Measurements from ENCODE around the gene VPS16. TPM values are rescaled to one million over a fixed set of nuclear protein-coding genes. Genes with fewer than 3 reads are reported as not detected.
"Not testable (repeated sequence)": the region's sequence is repeated elsewhere in the genome, so short reads cannot be mapped to it uniquely, and the experiment has no call there.

Gene VPS16
- total RNA-seq, 2 experiments from 2014 or later = 32.6 to 39.0 TPM

DNA sequence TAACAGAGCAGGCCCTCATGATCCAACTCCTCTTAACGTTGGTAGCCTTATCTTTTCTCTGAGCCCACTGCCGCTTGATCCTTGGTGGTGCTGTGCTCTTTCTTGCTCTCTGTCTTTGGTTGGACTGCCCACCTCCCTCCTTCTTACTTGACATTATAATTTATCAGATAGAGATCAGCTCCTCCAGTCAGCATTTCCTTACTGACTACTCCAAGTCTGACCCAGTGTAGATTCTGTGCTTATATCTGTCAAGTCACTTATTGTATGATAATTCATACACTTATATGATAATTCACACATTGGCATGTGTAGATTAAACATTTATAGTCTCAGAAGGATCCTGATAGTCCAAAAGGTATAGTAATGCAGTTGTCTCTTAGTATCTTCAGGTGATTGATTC is 50.8 kb downstream of the VPS16 start:
- intact Hi-C loops (cut with micrococcal nuclease; ENCODE audit: unreplicated experiment) = no loop called here
- no peak for TF ChIP-seq EZH2phosphoT487 (IDR thresholded peaks at IDR 0.05; ENCODE audit: borderline replicate concordance, low read depth, low read length)
- H3K4me1 ChIP-seq (ENCODE audit: insufficient read depth, low read length, poor library complexity, severe bottlenecking) = no peaks in the 10 kb centered on the region
- H3K9me2 ChIP-seq (ENCODE audit: insufficient read depth, low read length) = no peaks in the 10 kb centered on the region
- H3K4me2 ChIP-seq (ENCODE audit: low read length) = no peak overlapping the region
- no peak for DNase-seq (ENCODE audit: low spot score)
- H2AFZ ChIP-seq (ENCODE audit: low read length) = no peak overlapping the region
- peaks cover 39% of the 10 kb centered on the region for H3K36me3 ChIP-seq (ENCODE audit: insufficient read depth, low read length)
- H3K4me3 ChIP-seq (ENCODE audit: low read depth, low read length, poor library complexity, severe bottlenecking) = no peak overlapping the region
- H3K9me3 ChIP-seq (ENCODE audit: low read length) = peaks cover 12% of the 10 kb centered on the region; the same call in 1 of the 2 replicates
- peaks cover 90% of the 10 kb centered on the region for H3K79me2 ChIP-seq (ENCODE audit: insufficient read depth, low read depth, low read length)
- 0 out of 2 replicates have a peak, but pooled peaks cover 10% of the 10 kb centered on the region for H4K20me1 ChIP-seq (ENCODE audit: insufficient read depth, low read length)
- CTCF ChIA-PET (ENCODE audit: unreplicated experiment) = no interaction called here
- H3K27ac ChIP-seq (ENCODE audit: low read depth, low read length, poor library complexity, severe bottlenecking) = no peak overlapping the region
- POLR2A ChIA-PET = no interaction called here
- BruUV-seq (replicated peaks) = no TSS peak

DNA sequence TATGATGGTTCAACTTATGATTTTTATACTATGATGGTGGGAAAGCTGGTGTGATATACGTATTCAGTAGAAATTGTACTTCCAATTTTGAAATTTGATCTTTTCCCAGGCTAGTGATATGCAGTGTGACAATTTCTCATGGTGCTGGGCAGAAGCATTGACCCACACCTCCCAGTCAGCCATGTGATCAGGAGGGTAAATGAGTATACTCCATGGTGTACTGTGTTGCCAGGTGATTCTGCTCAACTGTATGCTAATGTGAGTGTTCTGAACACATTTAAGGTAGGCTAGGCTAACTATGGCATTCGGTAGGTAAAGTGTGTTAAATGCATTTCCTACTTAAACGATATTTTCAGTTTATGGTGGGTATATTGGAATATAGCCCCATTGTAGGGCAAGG is 51.8 kb downstream of the VPS16 start:
- TF ChIP-seq EZH2phosphoT487 (IDR thresholded peaks at IDR 0.05; ENCODE audit: borderline replicate concordance, low read depth, low read length) = no peak
- TF ChIP-seq, protein P1, sequence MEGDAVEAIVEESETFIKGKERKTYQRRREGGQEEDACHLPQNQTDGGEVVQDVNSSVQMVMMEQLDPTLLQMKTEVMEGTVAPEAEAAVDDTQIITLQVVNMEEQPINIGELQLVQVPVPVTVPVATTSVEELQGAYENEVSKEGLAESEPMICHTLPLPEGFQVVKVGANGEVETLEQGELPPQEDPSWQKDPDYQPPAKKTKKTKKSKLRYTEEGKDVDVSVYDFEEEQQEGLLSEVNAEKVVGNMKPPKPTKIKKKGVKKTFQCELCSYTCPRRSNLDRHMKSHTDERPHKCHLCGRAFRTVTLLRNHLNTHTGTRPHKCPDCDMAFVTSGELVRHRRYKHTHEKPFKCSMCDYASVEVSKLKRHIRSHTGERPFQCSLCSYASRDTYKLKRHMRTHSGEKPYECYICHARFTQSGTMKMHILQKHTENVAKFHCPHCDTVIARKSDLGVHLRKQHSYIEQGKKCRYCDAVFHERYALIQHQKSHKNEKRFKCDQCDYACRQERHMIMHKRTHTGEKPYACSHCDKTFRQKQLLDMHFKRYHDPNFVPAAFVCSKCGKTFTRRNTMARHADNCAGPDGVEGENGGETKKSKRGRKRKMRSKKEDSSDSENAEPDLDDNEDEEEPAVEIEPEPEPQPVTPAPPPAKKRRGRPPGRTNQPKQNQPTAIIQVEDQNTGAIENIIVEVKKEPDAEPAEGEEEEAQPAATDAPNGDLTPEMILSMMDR (conservative IDR thresholded peaks at IDR 0.05; ENCODE audit: low read length) = no peak
- no peak overlapping the region for H3K4me3 ChIP-seq (ENCODE audit: low read depth, low read length, poor library complexity, severe bottlenecking)
- no peaks in the 10 kb centered on the region for H3K4me1 ChIP-seq (ENCODE audit: insufficient read depth, low read length, poor library complexity, severe bottlenecking)
- no peak overlapping the region for H2AFZ ChIP-seq (ENCODE audit: low read length)
- H3K9me2 ChIP-seq (ENCODE audit: insufficient read depth, low read length) = no peaks in the 10 kb centered on the region
- no peak for DNase-seq (ENCODE audit: low spot score)
- no peak overlapping the region for H3K4me2 ChIP-seq (ENCODE audit: low read length)
- peaks cover 12% of the 10 kb centered on the region; the same call in 1 of the 2 replicates for H3K9me3 ChIP-seq (ENCODE audit: low read length)
- intact Hi-C loops (cut with micrococcal nuclease; ENCODE audit: unreplicated experiment) = no loop called here
- peaks cover 40% of the 10 kb centered on the region for H3K36me3 ChIP-seq (ENCODE audit: insufficient read depth, low read length)
- peaks cover 87% of the 10 kb centered on the region for H3K79me2 ChIP-seq (ENCODE audit: insufficient read depth, low read depth, low read length)
- H4K20me1 ChIP-seq (ENCODE audit: insufficient read depth, low read length) = 0 out of 2 replicates have a peak, but pooled peaks cover 10% of the 10 kb centered on the region
- ChIA-PET POLR2A (no interaction called here), CTCF (ENCODE audit: unreplicated experiment) (no interaction called here)
- no peak overlapping the region for H3K27ac ChIP-seq (ENCODE audit: low read depth, low read length, poor library complexity, severe bottlenecking)
- BruUV-seq (replicated peaks) = no TSS peak

DNA sequence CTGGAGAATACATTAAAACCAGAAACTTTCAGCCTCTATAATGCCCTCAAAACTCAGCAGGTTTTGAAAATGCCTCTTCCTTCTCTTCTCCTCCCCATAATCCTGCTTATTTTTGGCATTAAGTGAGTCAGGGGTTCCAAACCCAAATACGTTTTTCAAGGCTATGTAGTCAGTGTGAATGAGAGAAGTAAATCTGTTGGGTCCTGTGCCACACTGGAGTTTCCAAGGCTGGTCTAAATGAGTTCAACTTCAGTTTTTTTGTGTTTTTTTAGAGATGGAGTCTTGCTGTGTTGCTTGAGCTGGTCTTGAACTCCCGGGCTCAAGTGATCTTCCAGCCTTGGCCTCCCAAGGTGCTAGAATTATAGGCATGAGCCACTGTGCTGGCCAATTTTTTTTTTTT is 53.7 kb downstream of the VPS16 start:
- Histone ChIP-seq H3K4me3 (ENCODE audit: low read depth, low read length, poor library complexity, severe bottlenecking) (no peak overlapping the region), H3K9me3 (ENCODE audit: low read length) (peaks cover 12% of the 10 kb centered on the region; the same call in 1 of the 2 replicates), H3K79me2 (ENCODE audit: insufficient read depth, low read depth, low read length) (peaks cover 85% of the 10 kb centered on the region), H2AFZ (ENCODE audit: low read length) (no peak overlapping the region), H3K9me2 (ENCODE audit: insufficient read depth, low read length) (no peaks in the 10 kb centered on the region), H3K36me3 (ENCODE audit: insufficient read depth, low read length) (peaks cover 40% of the 10 kb centered on the region), H3K4me2 (ENCODE audit: low read length) (no peak overlapping the region), H3K27ac (ENCODE audit: low read depth, low read length, poor library complexity, severe bottlenecking) (no peak overlapping the region), H4K20me1 (ENCODE audit: insufficient read depth, low read length) (0 out of 2 replicates have a peak, but pooled peaks cover 7% of the 10 kb centered on the region), H3K4me1 (ENCODE audit: insufficient read depth, low read length, poor library complexity, severe bottlenecking) (peaks cover 6% of the 10 kb centered on the region)
- DNase-seq (ENCODE audit: low spot score) = no peak
- intact Hi-C loops (cut with micrococcal nuclease; ENCODE audit: unreplicated experiment) = no loop called here
- TF ChIP-seq, protein P1 (conservative IDR thresholded peaks at IDR 0.05; ENCODE audit: low read length) = no peak
- TF ChIP-seq EZH2phosphoT487 (IDR thresholded peaks at IDR 0.05; ENCODE audit: borderline replicate concordance, low read depth, low read length) = no peak
- BruUV-seq (replicated peaks) = no TSS peak
- ChIA-PET CTCF (ENCODE audit: unreplicated experiment) (no interaction called here), POLR2A (no interaction called here)

DNA sequence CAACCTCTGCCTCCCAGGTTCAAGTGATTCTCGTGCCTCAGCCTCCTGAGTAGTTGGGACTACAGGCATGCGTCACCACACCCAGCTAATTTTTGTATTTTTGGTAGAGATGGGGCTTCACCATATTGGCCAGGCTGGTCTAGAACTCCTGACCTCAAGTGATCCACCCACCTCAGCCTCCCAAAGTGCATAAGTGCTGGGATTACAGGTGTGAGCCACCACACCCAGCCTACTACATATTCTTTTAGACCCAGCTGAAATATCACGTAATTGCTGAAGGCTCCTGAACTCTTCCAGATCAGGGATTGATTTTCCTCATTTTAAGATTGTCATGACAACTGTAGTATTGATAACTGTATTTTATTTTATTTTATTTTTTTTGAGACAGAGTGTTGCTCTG is 54.6 kb downstream of the VPS16 start:
- not testable (repeated sequence) for H3K27ac ChIP-seq (ENCODE audit: low read depth, low read length, poor library complexity, severe bottlenecking); H3K4me2 ChIP-seq (ENCODE audit: low read length); H4K20me1 ChIP-seq (ENCODE audit: insufficient read depth, low read length); DNase-seq (ENCODE audit: low spot score); H3K4me3 ChIP-seq (ENCODE audit: low read depth, low read length, poor library complexity, severe bottlenecking); H3K9me2 ChIP-seq (ENCODE audit: insufficient read depth, low read length); H2AFZ ChIP-seq (ENCODE audit: low read length); BruUV-seq (replicated peaks)
- Histone ChIP-seq H3K4me1 (ENCODE audit: insufficient read depth, low read length, poor library complexity, severe bottlenecking) (peaks cover 15% of the 10 kb centered on the region), H3K79me2 (ENCODE audit: insufficient read depth, low read depth, low read length) (peaks cover 83% of the 10 kb centered on the region), H3K36me3 (ENCODE audit: insufficient read depth, low read length) (peaks cover 40% of the 10 kb centered on the region), H3K9me3 (ENCODE audit: low read length) (peaks cover 12% of the 10 kb centered on the region; the same call in 1 of the 2 replicates)
- CTCF ChIA-PET (ENCODE audit: unreplicated experiment) = interaction anchor here (1.0 kb wide), 1 partner anchor 12 kb away, joined by 4 read pairs; no protein-coding TSS in a partner anchor
- POLR2A ChIA-PET = interaction anchor here (0.6 kb wide), 1 partner anchor 430 kb away, joined by 3 read pairs; no protein-coding TSS in a partner anchor
- intact Hi-C loops (cut with micrococcal nuclease; ENCODE audit: unreplicated experiment) = loop anchor here (5.0 kb wide), 1 partner anchor 52 kb away; no protein-coding TSS in a partner anchor
